Left forelimb (tissue), 1 donor: Measurements from ENCODE around the gene WDR4.
"Not testable (repeated sequence)": the region's sequence is repeated elsewhere in the genome, so short reads cannot be mapped to it uniquely, and the experiment has no call there.

Experiments used
- DNase-seq: peaks from one replicate; pipeline ENCODE4 v3.0.0-alpha.2; 2018; ENCODE audit warnings: low spot score

The WDR4 gene

DNA sequence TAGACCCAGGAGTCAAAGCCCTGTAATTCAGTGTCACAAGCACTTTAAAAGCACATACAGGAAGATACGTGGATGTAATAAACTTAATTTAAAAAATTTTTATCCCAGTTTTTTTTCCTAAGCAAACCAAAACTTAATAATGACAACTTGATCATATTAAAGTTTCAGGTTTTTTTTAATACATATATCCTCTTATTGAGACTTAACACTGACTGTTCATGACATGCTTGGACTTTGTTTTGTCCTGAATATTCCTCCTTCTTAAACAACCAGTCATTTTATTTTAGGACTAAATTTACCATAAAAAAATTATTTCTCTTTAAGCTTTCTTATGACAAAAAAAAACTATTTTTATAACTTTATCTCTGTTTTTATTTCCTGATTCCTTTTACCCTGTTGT is 64.1 kb downstream of the WDR4 start:
- no peak for DNase-seq

DNA sequence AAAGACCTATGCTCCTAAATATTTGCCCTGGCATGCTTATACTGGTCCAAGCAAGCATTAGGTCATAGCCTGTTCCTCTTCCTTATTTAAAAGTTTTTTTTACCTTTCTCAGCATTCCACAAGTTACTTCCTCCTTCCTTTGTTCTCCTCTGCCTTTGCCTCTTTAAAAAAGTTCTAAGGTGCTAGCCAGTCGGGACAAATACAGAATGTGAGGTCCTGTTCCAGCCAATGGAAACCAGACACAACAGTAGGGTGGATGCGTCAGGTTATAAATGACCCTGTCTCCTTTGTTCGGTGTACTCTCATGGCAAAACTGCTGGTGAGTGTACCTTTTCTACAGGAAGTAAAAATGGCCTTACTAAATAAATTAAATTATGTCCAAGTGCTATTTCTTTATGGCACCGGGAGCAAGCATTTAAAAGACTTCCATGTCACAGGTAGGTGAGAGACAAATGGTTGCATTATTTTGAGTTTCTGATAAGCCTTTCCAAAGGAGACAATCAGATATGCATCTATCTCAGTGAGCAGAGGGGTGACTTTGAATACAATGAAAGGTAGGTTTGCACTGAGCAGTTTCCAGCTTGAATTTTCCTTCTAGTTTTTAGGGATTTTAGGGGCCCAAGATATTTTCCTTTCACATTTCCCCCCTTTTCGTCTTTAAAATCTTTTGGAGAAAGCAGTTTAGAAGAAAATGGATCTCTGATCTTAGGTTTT is 66.7 kb downstream of the WDR4 start:
- DNase-seq = not testable (repeated sequence)

GRCh38 chr21:42811960-42812359 is 67.4 kb downstream of the WDR4 start:
- DNase-seq = no peak

GRCh38 chr21:42809577-42810475 is 69.5 kb downstream of the WDR4 start:
- no peak for DNase-seq

DNA sequence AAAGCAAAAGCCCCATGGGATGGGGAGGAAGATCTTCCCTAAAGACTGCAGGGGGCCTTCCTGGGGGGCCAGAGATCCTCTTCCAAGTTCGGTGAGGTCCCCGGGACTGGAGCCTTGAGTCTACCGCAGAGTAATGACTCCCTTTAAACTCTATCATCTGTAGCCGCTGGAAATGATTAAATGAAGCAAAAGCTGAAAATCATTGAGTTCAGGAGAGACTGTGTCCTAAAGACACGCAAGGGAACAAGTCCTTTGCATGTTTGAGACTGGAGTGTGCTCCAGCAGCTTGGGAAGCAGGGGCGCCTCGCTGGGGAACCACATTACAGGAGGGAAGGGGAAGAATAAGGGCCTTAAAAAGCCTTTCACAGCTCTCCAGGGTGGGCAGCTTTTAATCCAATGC is 70.2 kb downstream of the WDR4 start:
- DNase-seq = no peak

- DNase-seq = no peak
These were observed 71.3 kb downstream of the WDR4 start for GRCh38 chr21:42807938-42808613.

GRCh38 chr21:42807293-42807895 is 71.9 kb downstream of the WDR4 start:
- not testable (repeated sequence) for DNase-seq

DNA sequence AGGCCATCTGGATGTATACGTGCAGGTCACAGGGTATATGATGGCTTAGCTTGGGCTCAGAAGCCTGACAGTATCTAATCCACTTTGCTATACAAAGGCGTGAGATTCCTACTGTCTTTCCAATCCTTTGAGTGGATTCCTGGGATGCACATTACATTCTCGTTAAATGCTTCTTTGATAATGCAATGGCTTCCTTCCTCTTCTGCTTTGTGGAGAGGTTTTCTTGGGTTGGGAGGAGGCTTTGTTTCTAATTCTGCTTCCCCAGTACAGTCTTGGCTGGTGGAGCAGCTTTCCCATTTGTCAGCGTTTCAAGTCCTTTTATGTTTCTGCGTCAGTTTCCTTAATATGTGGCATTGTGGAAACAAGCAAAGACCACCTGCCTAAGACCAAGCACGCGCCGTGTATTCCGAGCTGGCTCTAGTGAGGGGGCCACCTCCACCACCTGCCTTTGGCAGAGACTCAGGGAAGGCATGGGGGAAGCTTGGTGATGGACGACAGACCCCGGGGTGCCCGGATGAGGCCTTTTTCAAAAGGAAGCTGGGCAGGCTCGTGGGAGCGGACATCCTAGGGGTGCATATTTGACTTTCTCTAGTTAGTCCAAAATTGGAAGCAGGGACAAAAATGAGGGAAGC is 72.7 kb downstream of the WDR4 start:
- no peak for DNase-seq

DNA sequence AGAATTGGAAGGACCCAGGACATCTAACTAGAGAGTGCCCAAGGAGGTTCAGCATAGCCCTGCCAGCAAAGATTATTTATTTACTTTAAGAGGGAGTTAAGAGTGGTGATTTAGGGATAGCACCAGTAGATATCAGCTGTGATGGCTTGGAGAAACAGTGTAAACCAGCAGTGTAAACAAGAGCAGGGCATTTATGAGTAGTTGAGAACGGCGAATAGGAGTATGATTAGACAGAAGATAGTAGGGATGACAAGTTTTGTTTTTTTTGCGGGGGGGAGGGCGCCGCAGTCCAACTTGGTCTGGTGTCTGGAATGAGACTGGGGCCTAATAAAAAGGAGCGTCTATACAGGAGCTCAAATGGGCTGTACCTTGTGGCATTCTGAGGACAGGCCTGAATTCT is 77.7 kb downstream of the WDR4 start:
- not testable (repeated sequence) for DNase-seq

- no peak for DNase-seq
These were observed 79.4 kb downstream of the WDR4 start for GRCh38 chr21:42799948-42800347.

- no peak for DNase-seq
These were observed 79.8 kb downstream of the WDR4 start for GRCh38 chr21:42799516-42799915.
